ENCODE data around the gene BTF3L4. TPM values are rescaled to one million over a fixed set of nuclear protein-coding genes. Genes with fewer than 3 reads are reported as not detected.

The BTF3L4 gene
- total and polyA plus RNA-seq, 12 donors, result 24.9 to 37.1 (median 30.2) TPM

- H3K36me3 ChIP-seq, result no peaks in the 10 kb centered on the region
- no peak overlapping the region for H3K4me3 ChIP-seq
- H3K27me3 ChIP-seq, result peaks cover 0 to 4% (median 0%) of the 10 kb centered on the region in 7 donors
- TF ChIP-seq CTCF (IDR thresholded peaks at IDR 0.05), result no peak
- H3K27ac ChIP-seq, result no peak overlapping the region
- ATAC-seq (no peak), DNase-seq (no peak)
- intact Hi-C loops (cut with DNase I), result no loop called here
- H3K4me1 ChIP-seq, result no peaks in the 10 kb centered on the region
- peaks cover 0 to 2% (median 0%) of the 10 kb centered on the region in 11 donors for H3K9me3 ChIP-seq
- 66 to 69% methylated on average over 8 of the region's 8 CpGs for WGBS, 2 donors
Measured at GRCh38 chr1:52098139-52098871, 42.2 kb downstream of the BTF3L4 start.

DNA sequence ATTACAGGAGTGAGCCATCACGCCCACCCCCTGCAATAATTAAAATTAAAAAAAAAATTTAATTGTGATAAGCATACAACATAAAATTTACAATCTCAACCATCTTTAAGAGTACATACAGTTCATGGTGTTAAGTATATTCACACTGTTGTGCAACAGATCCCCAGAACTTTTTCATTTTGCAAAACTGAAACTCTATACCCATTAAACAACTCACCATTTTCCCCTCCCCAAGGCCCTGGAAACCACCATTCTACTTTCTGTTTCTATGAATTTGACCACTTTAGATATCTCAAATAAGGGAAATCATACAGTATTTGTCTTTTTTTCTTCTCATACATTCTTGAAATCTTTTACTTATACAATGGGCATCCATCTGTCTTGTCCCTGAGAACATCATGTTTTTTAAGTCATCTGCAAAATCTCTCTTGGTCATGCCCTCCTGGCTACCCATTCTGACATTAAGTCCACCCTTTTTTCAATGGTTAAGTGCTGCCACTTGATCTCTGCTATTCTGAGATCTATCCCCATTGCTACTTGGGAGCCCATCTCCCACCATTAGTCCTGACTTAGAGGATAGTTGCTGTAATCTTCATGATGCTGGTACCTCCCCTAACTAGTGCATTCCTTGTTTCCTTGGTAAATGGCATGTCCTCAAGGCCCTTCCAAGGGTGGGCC is 46.4 kb downstream of the BTF3L4 start:
- no peaks in the 10 kb centered on the region for H3K27me3 ChIP-seq
- no peaks in the 10 kb centered on the region for H3K36me3 ChIP-seq
- no peaks in the 10 kb centered on the region for H3K4me1 ChIP-seq
- DNase-seq (no peak), ATAC-seq (no peak)
- no peak overlapping the region for H3K27ac ChIP-seq
- no peak overlapping the region for H3K4me3 ChIP-seq
- intact Hi-C loops (cut with DNase I), result no loop called here
- H3K9me3 ChIP-seq, result no peaks in the 10 kb centered on the region
- no peak for TF ChIP-seq CTCF (IDR thresholded peaks at IDR 0.05)
- 95 to 98% methylated on average over 1 of the region's 1 CpG for whole genome bisulfite sequencing, 2 donors

DNA sequence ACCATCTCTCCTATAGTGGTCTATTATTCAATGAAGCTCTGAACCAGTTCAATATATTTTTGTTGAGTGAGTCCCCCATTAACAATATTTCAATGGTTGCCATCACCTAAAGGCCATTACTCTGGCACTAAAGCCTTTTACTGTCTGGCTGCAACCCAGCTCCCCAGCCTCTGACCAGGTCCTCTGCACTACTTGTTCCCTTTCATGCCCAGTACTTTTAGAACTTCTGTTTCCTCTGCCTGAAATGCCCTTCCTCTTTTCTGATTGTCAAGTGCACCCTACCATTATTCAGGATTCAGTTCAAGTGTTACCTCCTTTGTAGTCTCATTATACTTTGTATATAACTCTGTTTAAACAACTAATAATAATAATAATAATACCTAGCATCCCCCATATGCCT is 55.4 kb downstream of the BTF3L4 start:
- no peaks in the 10 kb centered on the region for H3K27me3 ChIP-seq
- H3K9me3 ChIP-seq, result no peaks in the 10 kb centered on the region
- H3K4me1 ChIP-seq, result no peaks in the 10 kb centered on the region
- no peaks in the 10 kb centered on the region for H3K36me3 ChIP-seq
- intact Hi-C loops (cut with DNase I), result no loop called here
- no peak for TF ChIP-seq CTCF (IDR thresholded peaks at IDR 0.05)
- DNase-seq, result no peak
- no peak overlapping the region for H3K4me3 ChIP-seq
- H3K27ac ChIP-seq, result no peak overlapping the region
- ATAC-seq, result no peak

- H3K4me1 ChIP-seq, result no peaks in the 10 kb centered on the region
- no peak for TF ChIP-seq CTCF (IDR thresholded peaks at IDR 0.05)
- DNase-seq, result no peak
- no peak overlapping the region for H3K4me3 ChIP-seq
- H3K9me3 ChIP-seq, result no peaks in the 10 kb centered on the region
- no peaks in the 10 kb centered on the region for H3K27me3 ChIP-seq
- ATAC-seq, result no peak
- no peaks in the 10 kb centered on the region for H3K36me3 ChIP-seq
- WGBS, 2 donors, result 91 to 95% methylated on average over 3 of the region's 3 CpGs
- intact Hi-C loops (cut with DNase I), result no loop called here
- no peak overlapping the region for H3K27ac ChIP-seq
Measured at GRCh38 chr1:52112489-52112888, 56.4 kb downstream of the BTF3L4 start.
